Heart left ventricle (tissue), 13 donors: ENCODE measurements around the gene TMEM120B.

Source experiments
- CTCF ChIP-seq, 12 donors: fragments of 200-600 bp; sonication (generic) in 4 of 12; IDR thresholded peaks; one replicate each; pipeline versions ENCODE4 v1.5.0 to v1.8.0; 2018 to 2022; ENCODE audit warnings: antibody characterized with exemption in 12 of 12, mild to moderate bottlenecking in 5 of 12
- POLR2A ChIP-seq, 2 donors: fragments of 450-650 bp; IDR thresholded peaks; one replicate each; pipeline ENCODE4 v1.6.1; 2017; ENCODE audit warnings: antibody characterized with exemption in 2 of 2, mild to moderate bottlenecking in 2 of 2, moderate library complexity in 2 of 2
- donor health status: ischemic (EF 13 %, LVEDD 7.1; RV severe dilation, severe dysfunction).
- donor health status: DM: no; HTN: yes; CAD: no.
- donor health status: DM: no; HTN: no; CAD: no.
- donor health status: ischemic (EF 25% LVEDD 6.9; RV normal size, moderate dysfunction).
- donor health status: ischemic (EF 25% LVEDD 5.7; RV mildly dilated, moderate dysfunction).
- donor health status: ischemic (EF 35%, LVEDD 5.7; RV mildly dilated, moderate dysfunction).
- donor health status: nonischemic (EF 11% LVEDD 7.7; RV severe dilation, severe dysfunction).
- donor health status: DM: yes; HTN: yes; CAD: no.
- donor health status: PGD.
- donor health status: ischemic (EF 29% LVEDD 5.4; RV normal size, mild dysfunction).
- donor health status: nonischemic (EF 23%, LVEDD 6.1; RV moderate dilation, normal function).

- TF ChIP-seq CTCF (IDR thresholded peaks at IDR 0.05) = no peak
- no peak for TF ChIP-seq POLR2A (IDR thresholded peaks at IDR 0.05)
These were observed 98.4 kb downstream of the TMEM120B start for GRCh38 chr12:121810833-121811433.
